HEK293 (cell line): ENCODE results near the gene C1QTNF1.

Source experiments
- GLI2 ChIP-seq: fragments of 450-650 bp; formaldehyde crosslinking; IDR thresholded peaks from 2 replicates; pipeline ENCODE4; 2017; ENCODE audit warnings: missing biosample characterization, missing genetic modification characterization, low read depth, borderline replicate concordance
- HOXA7 ChIP-seq: sonication (generic); formaldehyde crosslinking; IDR thresholded peaks from 2 replicates; pipeline ENCODE4 v1.8.1; 2022; ENCODE audit warnings: missing genetic modification reagents, borderline replicate concordance
- PRDM1 ChIP-seq: fragments of 450-650 bp; formaldehyde crosslinking; IDR thresholded peaks from 2 replicates; pipeline ENCODE4; 2016; ENCODE audit warnings: missing biosample characterization, missing genetic modification characterization
- SP7 ChIP-seq: fragments of 450-650 bp; formaldehyde crosslinking; IDR thresholded peaks from 2 replicates; pipeline ENCODE4 v1.5.1; 2016; ENCODE audit warnings: missing biosample characterization, missing genetic modification characterization
- TRIM28 ChIP-seq: IDR thresholded peaks from 2 replicates; pipeline ENCODE4 v1.6.1; 2011; ENCODE audit warnings: low read length, control low read depth, borderline replicate concordance
- ZBTB1 ChIP-seq: fragments of 450-650 bp; formaldehyde crosslinking; IDR thresholded peaks from 2 replicates; pipeline ENCODE4 v1.5.1; 2016; ENCODE audit warnings: missing biosample characterization, missing genetic modification characterization
- ZFP37 ChIP-seq: fragments of 450-650 bp; formaldehyde crosslinking; IDR thresholded peaks from 2 replicates; pipeline ENCODE4 v1.5.1; 2016; ENCODE audit warnings: missing biosample characterization, missing genetic modification characterization
- ZFP41 ChIP-seq: fragments of 450-650 bp; formaldehyde crosslinking; IDR thresholded peaks from 2 replicates; pipeline ENCODE4 v1.5.1; 2016; ENCODE audit warnings: missing biosample characterization, missing genetic modification characterization, borderline replicate concordance
- ZNF10 ChIP-seq: fragments of 450-650 bp; formaldehyde crosslinking; IDR thresholded peaks from 2 replicates; pipeline ENCODE4 v1.5.1; 2017; ENCODE audit warnings: missing biosample characterization, missing genetic modification characterization
- ZNF138 ChIP-seq: fragments of 450-650 bp; formaldehyde crosslinking; IDR thresholded peaks from 2 replicates; pipeline ENCODE4 v1.5.1; 2016; ENCODE audit warnings: missing biosample characterization, missing genetic modification characterization, borderline replicate concordance
- ZNF155 ChIP-seq: fragments of 450-650 bp; formaldehyde crosslinking; IDR thresholded peaks from 2 replicates; pipeline ENCODE4 v1.5.1; 2016; ENCODE audit warnings: missing biosample characterization, missing genetic modification characterization
- ZNF202 ChIP-seq: fragments of 450-650 bp; formaldehyde crosslinking; IDR thresholded peaks from 2 replicates; pipeline ENCODE4 v1.5.1; 2016; ENCODE audit warnings: missing biosample characterization, missing genetic modification characterization, borderline replicate concordance
- ZNF223 ChIP-seq: fragments of 450-650 bp; formaldehyde crosslinking; IDR thresholded peaks from 2 replicates; pipeline ENCODE4 v1.5.1; 2016; ENCODE audit warnings: missing biosample characterization, missing genetic modification characterization
- ZNF248 ChIP-seq: fragments of 450-650 bp; formaldehyde crosslinking; IDR thresholded peaks from 2 replicates; pipeline ENCODE4 v1.5.1; 2017; ENCODE audit warnings: missing biosample characterization, missing genetic modification characterization
- ZNF292 ChIP-seq: fragments of 450-650 bp; formaldehyde crosslinking; IDR thresholded peaks from 2 replicates; pipeline ENCODE4 v1.5.1; 2016; ENCODE audit warnings: low read depth, missing biosample characterization, missing genetic modification characterization, borderline replicate concordance
- ZNF311 ChIP-seq: fragments of 450-650 bp; formaldehyde crosslinking; IDR thresholded peaks from 2 replicates; pipeline ENCODE4 v1.5.1; 2017; ENCODE audit warnings: missing biosample characterization, missing genetic modification characterization, borderline replicate concordance
- ZNF416 ChIP-seq: fragments of 450-650 bp; formaldehyde crosslinking; IDR thresholded peaks from 2 replicates; pipeline ENCODE4 v1.5.1; 2016; ENCODE audit warnings: missing biosample characterization, missing genetic modification characterization
- ZNF510 ChIP-seq: fragments of 450-650 bp; formaldehyde crosslinking; IDR thresholded peaks from 2 replicates; pipeline ENCODE4 v1.5.1; 2018; ENCODE audit warnings: mild to moderate bottlenecking, missing genetic modification characterization, missing biosample characterization; ENCODE audit not compliant: insufficient replicate concordance
- ZNF529 ChIP-seq: fragments of 450-650 bp; formaldehyde crosslinking; IDR thresholded peaks from 2 replicates; pipeline ENCODE4 v1.5.1; 2017; ENCODE audit warnings: missing genetic modification characterization, missing biosample characterization; ENCODE audit not compliant: insufficient replicate concordance
- ZNF544 ChIP-seq: fragments of 450-650 bp; formaldehyde crosslinking; IDR thresholded peaks from 2 replicates; pipeline ENCODE4 v1.5.0; 2017; ENCODE audit warnings: missing biosample characterization, missing genetic modification characterization
- ZNF548 ChIP-seq: fragments of 450-650 bp; formaldehyde crosslinking; IDR thresholded peaks from 2 replicates; pipeline ENCODE4 v1.5.1; 2016; ENCODE audit warnings: missing biosample characterization, missing genetic modification characterization
- ZNF561 ChIP-seq: fragments of 450-650 bp; IDR thresholded peaks from 2 replicates; pipeline ENCODE4 v1.5.1; 2018; ENCODE audit warnings: missing biosample characterization, missing genetic modification characterization, borderline replicate concordance
- ZNF624 ChIP-seq: fragments of 450-650 bp; formaldehyde crosslinking; IDR thresholded peaks from 2 replicates; pipeline ENCODE4 v1.5.1; 2017; ENCODE audit warnings: missing biosample characterization, missing genetic modification characterization
- ZNF660 ChIP-seq: fragments of 450-650 bp; IDR thresholded peaks from 2 replicates; pipeline ENCODE4 v1.5.1; 2018; ENCODE audit warnings: missing biosample characterization, mild to moderate bottlenecking, missing genetic modification characterization
- ZNF664 ChIP-seq: fragments of 450-650 bp; formaldehyde crosslinking; IDR thresholded peaks from 2 replicates; pipeline ENCODE4 v1.5.1; 2016; ENCODE audit warnings: missing biosample characterization, missing genetic modification characterization
- ZNF837 ChIP-seq: fragments of 450-650 bp; formaldehyde crosslinking; IDR thresholded peaks from 2 replicates; pipeline ENCODE4 v1.5.1; 2016; ENCODE audit warnings: missing biosample characterization, missing genetic modification characterization
- ZNF843 ChIP-seq: fragments of 450-650 bp; formaldehyde crosslinking; IDR thresholded peaks from 2 replicates; pipeline ENCODE4 v1.5.1; 2016; ENCODE audit warnings: missing biosample characterization, missing genetic modification characterization
- TF ChIP-seq, protein P1 (sequence below): fragments of 450-650 bp; formaldehyde crosslinking; IDR thresholded peaks from 2 replicates; pipeline ENCODE4 v1.5.1; 2016; ENCODE audit warnings: missing biosample characterization, missing genetic modification characterization
- TF ChIP-seq, protein P2 (sequence below): fragments of 450-650 bp; formaldehyde crosslinking; IDR thresholded peaks from 2 replicates; pipeline ENCODE4 v1.5.1; 2016; ENCODE audit warnings: missing biosample characterization, missing genetic modification characterization
- TF ChIP-seq, protein P3 (sequence below): fragments of 450-650 bp; formaldehyde crosslinking; IDR thresholded peaks from 2 replicates; pipeline ENCODE4 v1.5.1; 2016; ENCODE audit warnings: missing biosample characterization, missing genetic modification characterization
- TF ChIP-seq, protein P4 (sequence below): fragments of 450-650 bp; formaldehyde crosslinking; IDR thresholded peaks from 2 replicates; pipeline ENCODE4 v1.5.1; 2016; ENCODE audit warnings: missing biosample characterization, missing genetic modification characterization, borderline replicate concordance
- TF ChIP-seq, protein P5 (sequence below): fragments of 450-650 bp; formaldehyde crosslinking; IDR thresholded peaks from 2 replicates; pipeline ENCODE4 v1.5.1; 2016; ENCODE audit warnings: missing biosample characterization, missing genetic modification characterization

The C1QTNF1 gene

DNA sequence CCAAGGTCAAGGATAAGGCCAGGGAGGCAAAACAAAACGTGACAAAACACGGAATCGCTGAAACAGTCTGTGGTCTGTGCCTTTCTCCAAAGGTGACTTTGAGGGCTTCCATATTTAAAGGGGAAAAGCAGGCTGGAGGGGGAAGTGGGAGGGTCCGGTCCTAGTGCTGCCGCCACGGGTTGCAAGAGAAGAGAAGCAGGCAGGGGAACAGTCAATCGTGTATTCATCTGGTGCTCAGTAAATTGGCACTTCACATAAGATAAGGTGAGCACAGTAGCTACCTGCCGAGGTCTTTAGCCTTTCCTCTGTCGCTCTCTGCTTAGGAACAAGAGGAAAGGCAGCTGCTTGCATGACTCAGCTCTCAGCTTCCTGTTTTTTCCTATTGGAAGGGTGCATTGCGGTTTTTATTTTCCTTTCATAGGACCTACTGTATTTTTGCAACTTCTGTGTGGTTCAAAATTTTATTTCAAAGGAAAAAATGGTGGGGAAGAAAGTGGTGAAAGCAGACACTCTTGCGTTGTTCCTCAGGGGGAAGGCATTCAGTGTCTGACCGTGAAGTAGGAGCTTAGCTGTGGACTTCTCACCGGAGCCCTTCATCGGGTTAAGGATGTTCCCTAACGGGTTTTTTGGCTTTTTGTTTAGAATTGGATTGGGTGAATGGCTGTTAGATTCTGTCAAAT, 37.2 kb upstream of the C1QTNF1 start (continued):
- no peak for TF ChIP-seq ZFP41 (tag by site-specific recombination)
- TF ChIP-seq ZFP37 = no peak
- no peak for TF ChIP-seq ZNF223 (tag by site-specific recombination)
- TF ChIP-seq, protein P1, sequence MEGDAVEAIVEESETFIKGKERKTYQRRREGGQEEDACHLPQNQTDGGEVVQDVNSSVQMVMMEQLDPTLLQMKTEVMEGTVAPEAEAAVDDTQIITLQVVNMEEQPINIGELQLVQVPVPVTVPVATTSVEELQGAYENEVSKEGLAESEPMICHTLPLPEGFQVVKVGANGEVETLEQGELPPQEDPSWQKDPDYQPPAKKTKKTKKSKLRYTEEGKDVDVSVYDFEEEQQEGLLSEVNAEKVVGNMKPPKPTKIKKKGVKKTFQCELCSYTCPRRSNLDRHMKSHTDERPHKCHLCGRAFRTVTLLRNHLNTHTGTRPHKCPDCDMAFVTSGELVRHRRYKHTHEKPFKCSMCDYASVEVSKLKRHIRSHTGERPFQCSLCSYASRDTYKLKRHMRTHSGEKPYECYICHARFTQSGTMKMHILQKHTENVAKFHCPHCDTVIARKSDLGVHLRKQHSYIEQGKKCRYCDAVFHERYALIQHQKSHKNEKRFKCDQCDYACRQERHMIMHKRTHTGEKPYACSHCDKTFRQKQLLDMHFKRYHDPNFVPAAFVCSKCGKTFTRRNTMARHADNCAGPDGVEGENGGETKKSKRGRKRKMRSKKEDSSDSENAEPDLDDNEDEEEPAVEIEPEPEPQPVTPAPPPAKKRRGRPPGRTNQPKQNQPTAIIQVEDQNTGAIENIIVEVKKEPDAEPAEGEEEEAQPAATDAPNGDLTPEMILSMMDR = no peak
- TF ChIP-seq ZNF837 = no peak
- TF ChIP-seq ZNF416 (tag by site-specific recombination) = no peak
- TF ChIP-seq, protein P2, sequence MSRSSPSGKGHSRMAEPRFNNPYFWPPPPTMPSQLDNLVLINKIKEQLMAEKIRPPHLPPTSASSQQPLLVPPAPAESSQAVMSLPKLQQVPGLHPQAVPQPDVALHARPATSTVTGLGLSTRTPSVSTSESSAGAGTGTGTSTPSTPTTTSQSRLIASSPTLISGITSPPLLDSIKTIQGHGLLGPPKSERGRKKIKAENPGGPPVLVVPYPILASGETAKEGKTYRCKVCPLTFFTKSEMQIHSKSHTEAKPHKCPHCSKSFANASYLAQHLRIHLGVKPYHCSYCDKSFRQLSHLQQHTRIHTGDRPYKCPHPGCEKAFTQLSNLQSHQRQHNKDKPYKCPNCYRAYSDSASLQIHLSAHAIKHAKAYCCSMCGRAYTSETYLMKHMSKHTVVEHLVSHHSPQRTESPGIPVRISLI (tag by site-specific recombination) = peak; percentile 83; the same call in 1 of the 2 replicates
- no peak for TF ChIP-seq GLI2 (tag by site-specific recombination)
- TF ChIP-seq ZNF660 (tag by site-specific recombination) = no peak
- no peak for TF ChIP-seq SP7 (tag by site-specific recombination)
- peak; percentile 49; the same call in 1 of the 2 replicates for TF ChIP-seq ZNF10 (tag by site-specific recombination)
- no peak for TF ChIP-seq ZNF624 (tag by site-specific recombination)
- no peak for TF ChIP-seq HOXA7
- no peak for TF ChIP-seq ZNF664 (tag by site-specific recombination)
- no peak for TF ChIP-seq ZBTB1 (tag by site-specific recombination)
- no peak for TF ChIP-seq ZNF155 (tag by site-specific recombination)
- no peak for TF ChIP-seq ZNF202
- TF ChIP-seq, protein P3, sequence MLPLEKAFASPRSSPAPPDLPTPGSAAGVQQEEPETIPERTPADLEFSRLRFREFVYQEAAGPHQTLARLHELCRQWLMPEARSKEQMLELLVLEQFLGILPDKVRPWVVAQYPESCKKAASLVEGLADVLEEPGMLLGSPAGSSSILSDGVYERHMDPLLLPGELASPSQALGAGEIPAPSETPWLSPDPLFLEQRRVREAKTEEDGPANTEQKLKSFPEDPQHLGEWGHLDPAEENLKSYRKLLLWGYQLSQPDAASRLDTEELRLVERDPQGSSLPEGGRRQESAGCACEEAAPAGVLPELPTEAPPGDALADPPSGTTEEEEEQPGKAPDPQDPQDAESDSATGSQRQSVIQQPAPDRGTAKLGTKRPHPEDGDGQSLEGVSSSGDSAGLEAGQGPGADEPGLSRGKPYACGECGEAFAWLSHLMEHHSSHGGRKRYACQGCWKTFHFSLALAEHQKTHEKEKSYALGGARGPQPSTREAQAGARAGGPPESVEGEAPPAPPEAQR = no peak
- TF ChIP-seq ZNF311 (tag by site-specific recombination) = no peak
- TF ChIP-seq ZNF843 = no peak
- no peak for TF ChIP-seq ZNF292 (tag by site-specific recombination)
- no peak for TF ChIP-seq ZNF561
- no peak for TF ChIP-seq ZNF529
- no peak for TF ChIP-seq ZNF248 (tag by site-specific recombination)
- TF ChIP-seq PRDM1 = peak; percentile 53; the same call in 1 of the 2 replicates
- TF ChIP-seq ZNF510 (tag by site-specific recombination) = no peak
- no peak for TF ChIP-seq ZNF138 (tag by site-specific recombination)
- TF ChIP-seq ZNF548 (tag by site-specific recombination) = no peak
- TF ChIP-seq, protein P4, sequence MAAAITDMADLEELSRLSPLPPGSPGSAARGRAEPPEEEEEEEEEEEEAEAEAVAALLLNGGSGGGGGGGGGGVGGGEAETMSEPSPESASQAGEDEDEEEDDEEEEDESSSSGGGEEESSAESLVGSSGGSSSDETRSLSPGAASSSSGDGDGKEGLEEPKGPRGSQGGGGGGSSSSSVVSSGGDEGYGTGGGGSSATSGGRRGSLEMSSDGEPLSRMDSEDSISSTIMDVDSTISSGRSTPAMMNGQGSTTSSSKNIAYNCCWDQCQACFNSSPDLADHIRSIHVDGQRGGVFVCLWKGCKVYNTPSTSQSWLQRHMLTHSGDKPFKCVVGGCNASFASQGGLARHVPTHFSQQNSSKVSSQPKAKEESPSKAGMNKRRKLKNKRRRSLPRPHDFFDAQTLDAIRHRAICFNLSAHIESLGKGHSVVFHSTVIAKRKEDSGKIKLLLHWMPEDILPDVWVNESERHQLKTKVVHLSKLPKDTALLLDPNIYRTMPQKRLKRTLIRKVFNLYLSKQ (tag by site-specific recombination) = no peak
- TF ChIP-seq, protein P5, sequence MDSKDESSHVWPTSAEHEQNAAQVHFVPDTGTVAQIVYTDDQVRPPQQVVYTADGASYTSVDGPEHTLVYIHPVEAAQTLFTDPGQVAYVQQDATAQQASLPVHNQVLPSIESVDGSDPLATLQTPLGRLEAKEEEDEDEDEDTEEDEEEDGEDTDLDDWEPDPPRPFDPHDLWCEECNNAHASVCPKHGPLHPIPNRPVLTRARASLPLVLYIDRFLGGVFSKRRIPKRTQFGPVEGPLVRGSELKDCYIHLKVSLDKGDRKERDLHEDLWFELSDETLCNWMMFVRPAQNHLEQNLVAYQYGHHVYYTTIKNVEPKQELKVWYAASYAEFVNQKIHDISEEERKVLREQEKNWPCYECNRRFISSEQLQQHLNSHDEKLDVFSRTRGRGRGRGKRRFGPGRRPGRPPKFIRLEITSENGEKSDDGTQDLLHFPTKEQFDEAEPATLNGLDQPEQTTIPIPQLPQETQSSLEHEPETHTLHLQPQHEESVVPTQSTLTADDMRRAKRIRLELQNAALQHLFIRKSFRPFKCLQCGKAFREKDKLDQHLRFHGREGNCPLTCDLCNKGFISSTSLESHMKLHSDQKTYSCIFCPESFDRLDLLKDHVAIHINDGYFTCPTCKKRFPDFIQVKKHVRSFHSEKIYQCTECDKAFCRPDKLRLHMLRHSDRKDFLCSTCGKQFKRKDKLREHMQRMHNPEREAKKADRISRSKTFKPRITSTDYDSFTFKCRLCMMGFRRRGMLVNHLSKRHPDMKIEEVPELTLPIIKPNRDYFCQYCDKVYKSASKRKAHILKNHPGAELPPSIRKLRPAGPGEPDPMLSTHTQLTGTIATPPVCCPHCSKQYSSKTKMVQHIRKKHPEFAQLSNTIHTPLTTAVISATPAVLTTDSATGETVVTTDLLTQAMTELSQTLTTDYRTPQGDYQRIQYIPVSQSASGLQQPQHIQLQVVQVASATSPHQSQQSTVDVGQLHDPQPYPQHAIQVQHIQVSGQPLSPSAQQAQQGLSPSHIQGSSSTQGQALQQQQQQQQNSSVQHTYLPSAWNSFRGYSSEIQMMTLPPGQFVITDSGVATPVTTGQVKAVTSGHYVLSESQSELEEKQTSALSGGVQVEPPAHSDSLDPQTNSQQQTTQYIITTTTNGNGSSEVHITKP (tag by site-specific recombination) = peak; percentile 87
- no peak for TF ChIP-seq TRIM28
- no peak for TF ChIP-seq ZNF544 (tag by site-specific recombination)
